Fibroblast of the conjunctiva (primary cell): ENCODE measurements around the gene SKI.
"Not testable (repeated sequence)": the region's sequence is repeated elsewhere in the genome, so short reads cannot be mapped to it uniquely, and the experiment has no call there.

ENCODE experiments used
- DNase-seq: peaks from one replicate; pipeline ENCODE4 v3.0.0-alpha.2; 2010; ENCODE audit warnings: low read depth

SKI gene

DNA sequence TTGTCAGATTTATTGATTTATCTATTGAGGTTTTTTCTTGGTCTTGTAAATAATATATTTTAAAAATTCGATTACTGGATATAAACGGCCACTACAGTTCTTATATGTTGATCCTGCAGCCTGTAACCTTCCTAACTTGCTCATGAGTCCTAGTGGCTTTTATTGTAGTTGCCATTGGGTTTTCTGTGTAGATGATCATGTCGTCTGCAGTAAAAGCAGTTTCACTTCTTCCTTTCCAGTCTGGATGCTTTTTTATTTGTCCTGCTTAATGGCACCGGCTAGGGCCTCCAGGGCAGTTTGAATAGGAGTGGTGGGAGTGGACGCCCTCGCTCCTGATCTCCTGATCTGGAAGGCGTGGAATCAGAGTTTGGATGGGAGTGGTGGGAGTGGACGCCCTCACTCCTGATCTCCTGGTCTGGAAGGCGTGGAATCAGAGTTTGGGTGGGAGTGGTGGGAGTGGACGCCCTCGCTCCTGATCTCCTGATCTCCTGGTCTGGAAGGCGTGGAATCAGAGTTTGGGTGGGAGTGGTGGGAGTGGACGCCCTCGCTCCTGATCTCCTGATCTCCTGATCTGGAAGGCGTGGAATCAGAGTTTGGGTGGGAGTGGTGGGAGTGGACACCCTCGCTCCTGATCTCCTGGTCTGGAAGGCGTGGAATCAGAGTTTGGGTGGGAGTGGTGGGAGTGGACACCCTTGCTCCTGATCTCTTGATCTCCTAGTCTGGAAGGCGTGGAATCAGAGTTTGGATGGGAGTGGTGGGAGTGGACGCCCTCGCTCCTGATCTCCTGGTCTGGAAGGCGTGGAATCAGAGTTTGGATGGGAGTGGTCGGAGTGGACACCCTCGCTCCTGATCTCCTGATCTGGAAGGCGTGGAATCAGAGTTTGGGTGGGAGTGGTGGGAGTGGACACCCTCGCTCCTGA is 33.6 kb downstream of the SKI start:
- DNase-seq: not testable (repeated sequence)

- DNase-seq: no peak
These were observed 38.3 kb downstream of the SKI start for GRCh38 chr1:2266301-2266975.

DNA sequence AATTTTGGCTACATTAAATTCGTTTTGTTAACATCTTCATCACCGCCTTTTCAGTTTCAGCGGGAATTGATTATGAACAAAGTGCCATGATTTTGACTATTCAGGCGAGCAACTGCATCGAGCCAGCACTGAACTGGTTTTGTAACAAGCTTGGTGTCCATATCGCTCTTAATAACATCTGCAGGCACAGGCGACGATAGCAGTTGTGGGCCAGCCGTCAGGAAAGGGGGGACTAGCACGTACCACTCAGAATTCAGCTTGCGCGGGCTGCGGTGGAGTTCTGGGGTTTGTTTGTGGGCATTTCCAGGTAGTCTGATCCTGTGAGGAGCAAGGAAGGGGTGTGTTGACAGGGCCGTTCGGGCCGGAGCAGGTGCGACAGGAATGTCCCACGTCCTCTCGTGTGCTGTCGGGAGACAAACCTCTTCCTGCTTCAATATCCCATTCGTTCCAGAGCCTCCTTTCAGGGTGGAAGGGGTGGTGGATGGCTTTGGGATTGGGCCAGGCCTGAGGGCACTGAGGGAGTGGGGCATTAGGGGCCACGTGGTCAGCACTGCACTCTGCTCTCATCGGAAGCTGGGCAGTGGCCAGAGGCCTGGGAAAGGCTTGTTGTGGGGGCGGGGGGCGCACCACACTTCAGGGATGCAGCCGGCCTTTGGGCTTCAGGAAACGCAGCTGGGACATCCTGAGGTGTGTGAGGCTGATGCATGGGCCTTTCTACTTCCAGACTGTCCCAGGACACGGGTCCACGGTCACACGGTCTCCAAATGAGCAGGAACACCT is 39.1 kb downstream of the SKI start:
- DNase-seq: no peak

DNA sequence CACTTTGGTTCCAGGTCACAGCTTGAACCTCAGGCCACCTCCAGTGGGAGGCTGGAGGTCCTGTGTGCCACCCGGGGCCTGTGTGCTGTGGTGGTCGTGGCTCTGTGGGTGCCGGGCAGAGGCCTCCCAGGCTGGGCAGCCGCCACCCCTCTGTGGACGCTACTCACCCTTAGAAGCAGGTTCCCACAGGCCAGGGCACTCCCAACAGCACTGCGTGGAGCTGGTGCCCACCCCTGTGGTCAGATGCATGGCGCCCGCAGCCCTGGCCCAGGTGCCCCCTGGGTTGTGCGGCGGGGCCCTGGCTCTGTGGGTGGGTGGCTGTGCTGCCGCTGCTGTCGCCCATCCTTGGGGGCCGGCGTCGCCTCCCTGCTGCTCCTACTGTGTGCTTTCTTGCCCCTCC is 39.7 kb downstream of the SKI start:
- DNase-seq: no peak

DNA sequence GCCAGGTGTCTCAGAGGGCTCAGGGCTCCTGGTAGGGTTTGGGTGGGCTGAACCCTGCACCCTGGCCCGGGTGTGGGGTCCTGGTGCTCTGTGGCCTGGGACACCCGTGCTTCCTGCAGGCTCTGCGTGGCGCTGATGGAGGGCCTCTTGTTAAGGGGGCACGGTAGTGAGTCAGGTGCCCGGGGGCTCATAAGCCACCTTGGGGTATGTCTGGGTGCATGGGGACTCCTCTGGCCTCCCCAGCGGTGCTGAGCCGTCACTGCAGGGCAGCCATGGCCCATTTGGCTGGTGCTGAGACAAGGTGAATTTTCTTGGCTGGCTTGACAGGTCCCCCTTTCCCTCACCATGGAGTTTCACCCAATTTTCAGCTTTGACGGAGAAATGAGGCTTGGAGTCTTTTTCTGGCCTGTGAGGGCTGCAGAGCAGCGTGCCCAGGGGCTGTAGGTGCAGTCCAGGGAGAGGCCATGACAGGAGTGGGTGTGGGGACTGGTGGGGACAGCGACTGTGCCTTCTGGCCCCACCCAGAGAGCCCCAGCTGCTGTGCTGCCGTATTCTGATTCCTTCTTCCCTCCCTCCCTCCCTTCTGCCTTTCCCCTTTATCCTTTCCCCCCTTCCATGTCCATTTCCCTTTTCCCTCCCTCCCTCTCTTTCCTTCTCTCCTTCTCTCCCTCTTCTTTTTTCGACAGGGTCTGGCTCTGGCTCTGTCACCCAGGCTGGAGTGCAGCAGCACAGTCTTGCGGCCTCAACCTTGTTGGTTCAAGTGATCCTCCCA is 40.4 kb downstream of the SKI start:
- no peak for DNase-seq

DNA sequence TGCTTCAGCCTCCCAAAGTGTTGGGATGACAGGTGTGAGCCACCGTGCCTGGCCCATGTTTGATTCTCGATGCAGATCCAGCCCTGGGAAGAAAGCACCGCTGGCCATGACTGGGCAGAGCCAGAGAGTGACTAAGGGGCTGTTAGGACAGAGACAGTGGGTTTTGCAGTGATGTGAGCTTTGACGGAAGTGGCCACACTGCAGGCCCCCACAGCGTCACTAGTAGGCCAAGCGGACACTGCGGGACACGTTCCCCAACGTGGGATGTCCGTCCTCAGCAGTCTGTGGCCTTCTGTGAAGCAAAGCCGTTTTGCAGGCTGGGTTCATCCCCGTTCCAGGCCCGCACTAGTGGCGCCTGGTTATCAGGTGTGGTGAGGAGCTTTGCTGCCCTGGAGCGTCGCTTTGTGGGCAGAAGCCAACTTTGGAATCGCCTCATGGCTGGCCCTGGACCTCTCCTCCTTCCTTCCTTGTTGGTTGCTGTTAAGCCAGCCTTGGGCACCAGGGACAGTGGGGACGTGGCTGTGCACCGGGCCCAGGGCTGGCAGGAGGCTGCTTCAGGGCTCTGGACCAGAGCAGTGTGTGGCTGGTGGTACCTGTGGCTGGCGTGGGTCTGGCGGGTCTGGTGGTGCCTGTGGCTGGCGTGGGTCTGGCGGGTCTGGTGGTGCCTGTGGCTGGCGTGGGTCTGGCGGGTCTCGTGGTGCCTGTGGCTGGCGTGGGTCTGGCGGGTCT is 41.2 kb downstream of the SKI start:
- DNase-seq: no peak

- DNase-seq: no peak
These were observed 41.8 kb downstream of the SKI start for GRCh38 chr1:2269922-2270259.

DNA sequence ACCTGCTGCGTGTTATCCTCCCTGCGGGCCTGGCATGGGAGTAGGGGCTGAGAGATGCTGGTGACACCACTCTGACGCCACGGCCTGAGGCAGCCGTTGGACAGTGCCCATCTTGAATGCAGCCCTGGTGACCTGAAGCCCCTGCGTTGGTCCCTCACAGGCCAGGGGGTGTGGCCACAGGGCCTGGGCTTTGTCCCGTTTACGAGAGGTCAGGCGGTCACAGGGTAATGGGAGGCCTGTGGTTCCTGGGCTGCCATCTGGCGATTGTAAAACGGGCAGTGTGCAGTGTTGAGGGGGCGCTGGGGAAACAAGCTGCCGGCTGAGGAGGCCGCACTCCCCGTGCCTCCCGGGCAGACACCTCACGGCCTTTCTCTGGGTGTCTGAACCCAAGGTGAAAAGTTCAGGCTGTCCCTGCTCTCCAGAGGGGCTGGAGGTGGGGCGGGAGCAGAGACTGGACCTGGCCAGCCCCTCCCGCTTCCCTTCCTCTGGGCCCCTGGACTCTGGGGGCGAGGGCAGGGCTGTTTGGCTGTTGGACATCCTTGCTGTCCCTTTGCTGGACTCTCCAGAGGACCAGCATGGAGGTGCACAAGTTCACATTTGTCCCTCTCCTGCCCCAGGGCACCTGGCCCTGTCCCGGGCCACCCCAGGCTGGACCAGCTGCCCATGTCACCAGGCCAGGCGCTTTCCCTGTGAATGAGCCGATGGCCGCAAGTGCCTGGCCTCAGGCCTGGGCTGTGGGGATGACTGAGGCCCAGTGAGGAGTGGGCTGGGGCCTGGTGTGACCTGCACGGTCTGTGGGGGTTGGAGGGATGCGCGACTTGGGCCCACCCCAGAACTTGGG is 42.4 kb downstream of the SKI start:
- DNase-seq: no peak

DNA sequence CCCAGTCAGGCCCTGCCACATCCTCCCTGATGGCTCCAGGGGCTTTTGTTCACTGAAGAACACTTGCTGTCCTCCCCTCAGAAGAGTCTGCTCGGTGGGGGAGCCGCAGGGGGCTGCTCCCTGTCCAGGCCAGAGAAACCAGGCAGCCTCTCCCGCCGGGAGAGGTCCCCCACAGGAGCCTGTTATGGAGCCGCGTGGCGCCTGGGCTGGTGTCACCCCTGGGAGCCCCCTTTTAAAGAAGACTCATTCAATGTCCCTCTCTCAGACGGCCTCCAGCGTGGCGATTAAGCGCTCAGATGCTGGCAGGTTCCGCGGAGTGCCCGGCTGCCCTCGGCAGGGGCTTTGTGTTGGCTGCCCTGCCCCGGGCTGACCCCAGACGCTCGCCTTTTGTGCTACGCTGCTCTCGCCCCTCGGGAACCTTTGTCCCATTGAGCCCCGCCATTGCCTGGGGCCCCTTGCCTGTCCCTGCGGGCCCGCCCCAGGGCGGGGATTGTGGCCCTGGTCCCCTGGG is 43.1 kb downstream of the SKI start:
- DNase-seq: no peak

GRCh38 chr1:2271841-2272655 is 43.9 kb downstream of the SKI start:
- no peak for DNase-seq

DNA sequence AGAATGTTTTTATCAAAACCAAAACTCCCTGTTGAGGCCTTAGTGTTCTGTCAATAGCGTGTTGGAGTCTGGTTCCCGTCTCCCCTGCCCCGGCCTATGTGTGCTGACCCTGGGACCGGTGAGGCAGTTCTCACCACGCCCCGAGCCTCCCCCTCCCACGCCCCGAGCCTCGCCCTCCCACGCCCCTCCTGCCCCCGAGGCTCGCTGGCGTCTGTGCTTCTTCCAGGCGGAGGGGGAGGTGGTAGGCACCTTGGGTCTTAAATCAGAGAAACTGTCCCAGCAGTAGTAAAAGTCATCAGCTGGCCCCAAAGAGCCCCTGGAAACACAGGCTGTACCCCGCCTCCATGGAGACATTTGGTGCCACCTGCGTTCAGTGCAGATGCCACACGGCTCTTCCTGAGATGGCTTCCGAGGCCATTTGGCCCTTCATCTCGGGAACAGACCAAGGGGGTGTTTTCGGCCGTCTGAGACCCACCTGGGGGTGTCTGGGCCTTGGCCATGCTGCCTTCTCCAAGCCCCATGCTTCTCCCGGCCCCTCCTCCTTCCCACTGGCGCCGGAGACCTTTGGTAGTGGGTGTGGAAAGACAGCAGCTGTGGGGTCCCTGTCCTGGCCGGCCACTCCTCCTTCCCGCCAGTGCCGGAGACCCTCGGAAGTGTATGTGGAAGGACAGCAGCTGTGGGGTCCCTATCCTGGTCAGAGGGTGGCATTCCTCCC is 44.7 kb downstream of the SKI start:
- no peak for DNase-seq

DNA sequence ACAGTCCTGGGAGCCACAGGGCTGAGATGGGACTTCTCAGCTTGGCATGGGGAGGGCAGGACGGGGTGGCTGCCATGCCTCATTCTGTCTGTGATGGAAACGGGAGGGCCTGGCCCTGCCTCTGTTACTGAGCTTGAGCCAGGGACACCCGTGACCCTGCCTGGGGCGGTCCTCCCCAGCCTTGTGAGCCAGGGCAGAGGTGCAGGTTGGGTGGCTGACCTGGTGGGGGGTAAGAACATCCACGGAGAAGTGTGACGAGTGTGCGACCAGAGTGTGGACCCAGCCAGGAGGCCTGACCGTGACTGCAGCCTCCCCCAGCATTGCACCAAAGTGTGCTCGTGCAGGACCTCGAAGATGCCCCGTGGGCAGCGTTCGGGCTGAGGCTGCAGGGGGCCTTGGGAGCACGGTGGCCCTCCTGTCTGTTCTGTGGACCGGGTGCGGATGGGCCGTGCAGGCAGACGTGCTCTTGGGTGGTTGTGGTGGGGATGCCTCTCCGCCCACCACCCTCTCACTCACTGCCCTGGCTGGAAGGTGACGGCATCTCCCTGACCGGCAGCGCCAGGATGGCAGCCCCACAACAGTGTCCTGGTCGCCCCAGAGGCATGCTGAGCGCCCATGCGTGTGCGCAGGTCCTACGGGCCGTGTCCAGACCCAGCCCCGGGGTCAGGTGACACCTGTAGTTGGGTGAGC is 45.4 kb downstream of the SKI start:
- DNase-seq: no peak

- no peak for DNase-seq
These were observed 46.3 kb downstream of the SKI start for GRCh38 chr1:2274231-2274928.

DNA sequence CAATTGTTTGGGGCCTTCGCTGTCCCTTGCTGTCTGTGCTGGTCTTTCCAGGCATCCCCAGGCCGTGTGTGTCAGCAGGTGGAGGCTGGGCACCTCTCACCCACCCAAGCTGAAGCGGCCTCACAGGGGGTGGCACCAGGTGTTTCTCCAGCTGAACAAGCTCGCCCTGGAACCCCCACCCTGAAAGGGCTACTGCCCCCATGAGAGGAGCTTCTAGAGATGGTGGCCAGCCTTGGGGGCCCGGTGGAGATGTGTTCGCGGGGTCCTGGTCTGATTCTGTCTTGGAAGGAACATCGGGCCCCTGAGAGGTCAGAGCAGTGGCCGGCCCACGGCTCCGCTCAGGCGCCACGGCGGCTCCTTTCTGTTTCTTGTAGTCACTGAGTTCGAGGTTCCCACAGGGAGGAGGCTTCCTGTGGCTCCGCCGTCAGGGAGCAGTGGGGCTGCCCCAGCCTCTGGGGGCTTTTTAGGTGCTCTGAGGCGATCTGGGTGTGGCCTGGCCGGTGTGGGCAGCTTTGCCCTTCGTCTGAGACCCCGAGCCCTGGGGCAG is 46.9 kb downstream of the SKI start:
- no peak for DNase-seq

- no peak for DNase-seq
These were observed 47.8 kb downstream of the SKI start for GRCh38 chr1:2275796-2276536.

DNA sequence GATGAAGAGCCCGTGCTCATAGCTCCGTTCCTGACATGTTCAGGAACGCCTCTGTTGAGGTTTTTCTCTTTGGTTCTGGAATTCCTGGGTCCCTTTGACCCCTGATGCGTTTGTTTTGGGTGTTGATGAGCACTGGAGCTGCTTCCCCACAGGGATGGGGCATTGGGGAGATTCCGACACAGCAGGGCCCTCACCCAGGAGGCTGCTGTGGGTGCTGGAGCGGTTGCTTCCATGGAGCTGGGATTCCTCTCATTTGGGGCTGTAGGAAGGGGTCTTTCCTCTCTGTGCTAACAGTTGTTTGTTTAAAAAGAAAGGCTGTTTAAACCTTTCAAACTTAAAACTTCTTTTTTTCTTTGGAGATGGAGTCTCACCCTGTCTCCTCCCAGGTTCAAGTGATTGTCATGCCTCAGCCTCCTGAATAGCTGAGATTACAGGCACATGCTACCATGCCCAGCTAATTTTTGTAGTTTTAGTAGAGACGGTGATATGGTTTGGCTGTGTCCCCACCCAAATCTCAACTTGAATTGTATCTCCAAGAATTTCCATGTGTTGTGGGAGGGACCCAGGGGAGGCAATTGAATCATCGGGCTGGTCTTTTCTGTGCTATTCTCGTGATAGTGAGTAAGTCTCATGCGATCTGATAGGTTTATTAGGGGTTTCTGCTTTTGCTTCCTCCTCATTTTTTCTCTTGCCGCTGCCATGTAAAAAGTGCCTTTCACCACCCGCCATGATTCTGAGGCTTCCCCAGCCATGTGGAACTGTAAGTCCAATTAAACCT is 48.9 kb downstream of the SKI start:
- DNase-seq: no peak
